Immature natural killer cell (primary cell): ENCODE results near the gene CSRNP3. TPM values are rescaled to one million over a fixed set of nuclear protein-coding genes. Genes with fewer than 3 reads are reported as not detected.

Experiments
- DNase-seq, 3 donors: peaks; one replicate each; pipeline ENCODE4 v3.0.0; 2022; ENCODE audit warnings: mixed read lengths in 1 of 3
- H3K27ac Mint-ChIP-seq, 6 donors: one replicate each; pipeline ENCODE4 v1.8.0; 2020; ENCODE audit warnings: mixed read lengths in 6 of 6, mild to moderate bottlenecking in 5 of 6, inconsistent platforms in 4 of 6, moderate library complexity in 3 of 6
- H3K27me3 Mint-ChIP-seq, 3 donors: one replicate each; pipeline ENCODE4 v1.8.0; 2020 to 2021; ENCODE audit warnings: low read depth in 3 of 3, mild to moderate bottlenecking in 3 of 3, mixed read lengths in 3 of 3, moderate library complexity in 3 of 3, inconsistent platforms in 1 of 3
- H3K36me3 Mint-ChIP-seq, 3 donors: one replicate each; pipeline ENCODE4 v1.8.0; 2020; ENCODE audit warnings: mixed read lengths in 3 of 3, inconsistent platforms in 2 of 3, mild to moderate bottlenecking in 2 of 3
- H3K4me1 Mint-ChIP-seq, 2 donors: one replicate each; pipeline ENCODE4 v1.8.0; 2020; ENCODE audit warnings: inconsistent platforms in 2 of 2, mild to moderate bottlenecking in 2 of 2, mixed read lengths in 2 of 2, moderate library complexity in 1 of 2
- H3K4me3 Mint-ChIP-seq, 5 donors: one replicate each; pipeline ENCODE4 v1.8.0; 2020; ENCODE audit warnings: mild to moderate bottlenecking in 5 of 5, mixed read lengths in 5 of 5, inconsistent platforms in 3 of 5, moderate library complexity in 3 of 5
- H3K9me3 Mint-ChIP-seq, 6 donors: one replicate each; pipeline ENCODE4 v1.8.0; 2020; ENCODE audit warnings: mild to moderate bottlenecking in 6 of 6, mixed read lengths in 6 of 6, inconsistent platforms in 4 of 6, moderate library complexity in 3 of 6
- polyA plus RNA-seq, 3 donors: library from polyadenylated mRNA; unstranded; fragments of 300-500 nt; fragmentation: Illumina TruSeq; gene quantifications; one replicate each; pipeline ENCODE4 v1.2.3, GENCODE V29; 2021

CSRNP3 gene
- polyA plus RNA-seq, 3 donors from 2014 or later: not detected

GRCh38 chr2:165450156-165450555, 19.3 kb upstream of the CSRNP3 start:
- Mint-ChIP-seq H3K9me3 (peaks cover 0 to 4% (median 0%) of the 10 kb centered on the region in 6 donors), H3K36me3 (no peaks in the 10 kb centered on the region), H3K4me1 (peaks cover 19 to 25% of the 10 kb centered on the region in 2 donors), H3K27me3 (peaks cover 0 to 1% (median 0%) of the 10 kb centered on the region in 3 donors), H3K4me3 (no peak overlapping the region), H3K27ac (no peak overlapping the region)
- DNase-seq: no peak

GRCh38 chr2:165452327-165452726, 17.2 kb upstream of the CSRNP3 start:
- peaks cover 0 to 2% (median 0%) of the 10 kb centered on the region in 3 donors for H3K27me3 Mint-ChIP-seq
- no peak for DNase-seq
- no peak overlapping the region for H3K27ac Mint-ChIP-seq
- H3K9me3 Mint-ChIP-seq: peaks cover 0 to 3% (median 1%) of the 10 kb centered on the region in 6 donors
- H3K36me3 Mint-ChIP-seq: no peaks in the 10 kb centered on the region
- H3K4me1 Mint-ChIP-seq: peaks cover 19 to 25% of the 10 kb centered on the region in 2 donors
- H3K4me3 Mint-ChIP-seq: no peak overlapping the region

- Mint-ChIP-seq H3K27ac (peak overlapping the region in 4 of 6 donors; percentile 31 to 75 (median 54)), H3K27me3 (peaks cover 0 to 4% (median 2%) of the 10 kb centered on the region in 3 donors), H3K36me3 (no peaks in the 10 kb centered on the region), H3K9me3 (peaks cover 0 to 3% (median 1%) of the 10 kb centered on the region in 6 donors), H3K4me3 (peak overlapping the region in 1 of 5 donors; percentile 48), H3K4me1 (peaks cover 19 to 25% of the 10 kb centered on the region in 2 donors)
- no peak for DNase-seq
Measured at GRCh38 chr2:165453561-165454094, 15.9 kb upstream of the CSRNP3 start.

GRCh38 chr2:165454905-165455304, 14.6 kb upstream of the CSRNP3 start:
- no peak overlapping the region for H3K27ac Mint-ChIP-seq
- H3K4me3 Mint-ChIP-seq: no peak overlapping the region
- DNase-seq: no peak
- H3K36me3 Mint-ChIP-seq: no peaks in the 10 kb centered on the region
- peaks cover 20 to 31% of the 10 kb centered on the region in 2 donors for H3K4me1 Mint-ChIP-seq
- peaks cover 0 to 7% (median 2%) of the 10 kb centered on the region in 3 donors for H3K27me3 Mint-ChIP-seq
- peaks cover 0 to 3% (median 1%) of the 10 kb centered on the region in 6 donors for H3K9me3 Mint-ChIP-seq

- Mint-ChIP-seq H3K9me3 (peaks cover 0 to 3% (median 1%) of the 10 kb centered on the region in 6 donors), H3K27me3 (peaks cover 0 to 9% (median 2%) of the 10 kb centered on the region in 3 donors), H3K36me3 (no peaks in the 10 kb centered on the region), H3K27ac (no peak overlapping the region), H3K4me1 (peaks cover 16 to 25% of the 10 kb centered on the region in 2 donors), H3K4me3 (no peak overlapping the region)
- no peak for DNase-seq
Measured at GRCh38 chr2:165456027-165456426, 13.5 kb upstream of the CSRNP3 start.

- no peak for DNase-seq
- no peaks in the 10 kb centered on the region for H3K36me3 Mint-ChIP-seq
- H3K4me3 Mint-ChIP-seq: no peak overlapping the region
- H3K27me3 Mint-ChIP-seq: peaks cover 0 to 11% (median 0%) of the 10 kb centered on the region in 3 donors
- peaks cover 0 to 2% (median 0%) of the 10 kb centered on the region in 6 donors for H3K9me3 Mint-ChIP-seq
- H3K4me1 Mint-ChIP-seq: peaks cover 1 to 7% of the 10 kb centered on the region in 2 donors
- no peak overlapping the region for H3K27ac Mint-ChIP-seq
Measured at GRCh38 chr2:165462443-165462842, 7.1 kb upstream of the CSRNP3 start.

GRCh38 chr2:165466386-165466785, 3.1 kb upstream of the CSRNP3 start:
- Mint-ChIP-seq H3K4me3 (no peak overlapping the region), H3K4me1 (no peaks in the 10 kb centered on the region), H3K27me3 (peaks cover 0 to 6% (median 4%) of the 10 kb centered on the region in 3 donors), H3K27ac (no peak overlapping the region), H3K36me3 (no peaks in the 10 kb centered on the region), H3K9me3 (peaks cover 0 to 2% (median 0%) of the 10 kb centered on the region in 6 donors)
- DNase-seq: no peak

GRCh38 chr2:165467921-165468320, 1.6 kb upstream of the CSRNP3 start:
- H3K4me1 Mint-ChIP-seq: no peaks in the 10 kb centered on the region
- H3K36me3 Mint-ChIP-seq: no peaks in the 10 kb centered on the region
- H3K27ac Mint-ChIP-seq: no peak overlapping the region
- no peak overlapping the region for H3K4me3 Mint-ChIP-seq
- H3K9me3 Mint-ChIP-seq: no peaks in the 10 kb centered on the region
- peaks cover 0 to 6% (median 4%) of the 10 kb centered on the region in 3 donors for H3K27me3 Mint-ChIP-seq
- DNase-seq: no peak

- H3K9me3 Mint-ChIP-seq: no peaks in the 10 kb centered on the region
- H3K27ac Mint-ChIP-seq: no peak overlapping the region
- no peaks in the 10 kb centered on the region for H3K36me3 Mint-ChIP-seq
- H3K4me3 Mint-ChIP-seq: no peak overlapping the region
- no peak for DNase-seq
- H3K27me3 Mint-ChIP-seq: peaks cover 0 to 6% (median 4%) of the 10 kb centered on the region in 3 donors
- no peaks in the 10 kb centered on the region for H3K4me1 Mint-ChIP-seq
Measured at GRCh38 chr2:165470361-165470760, 863 bp downstream of the CSRNP3 start.

- no peaks in the 10 kb centered on the region for H3K4me1 Mint-ChIP-seq
- no peaks in the 10 kb centered on the region for H3K36me3 Mint-ChIP-seq
- no peak for DNase-seq
- H3K27ac Mint-ChIP-seq: peak overlapping the region in 1 of 6 donors; percentile 3
- no peak overlapping the region for H3K4me3 Mint-ChIP-seq
- H3K27me3 Mint-ChIP-seq: peaks cover 0 to 4% (median 4%) of the 10 kb centered on the region in 3 donors
- H3K9me3 Mint-ChIP-seq: no peaks in the 10 kb centered on the region
Measured at GRCh38 chr2:165471349-165471950, 2.0 kb downstream of the CSRNP3 start.

- Mint-ChIP-seq H3K27ac (no peak overlapping the region), H3K36me3 (no peaks in the 10 kb centered on the region), H3K9me3 (no peaks in the 10 kb centered on the region), H3K27me3 (peaks cover 0 to 4% (median 4%) of the 10 kb centered on the region in 3 donors), H3K4me3 (no peak overlapping the region), H3K4me1 (no peaks in the 10 kb centered on the region)
- no peak for DNase-seq
Measured at GRCh38 chr2:165472922-165473321, 3.4 kb downstream of the CSRNP3 start.

GRCh38 chr2:165474619-165475276, 5.2 kb downstream of the CSRNP3 start:
- no peak for DNase-seq
- Mint-ChIP-seq H3K36me3 (no peaks in the 10 kb centered on the region), H3K4me1 (no peaks in the 10 kb centered on the region), H3K27ac (no peak overlapping the region), H3K9me3 (no peaks in the 10 kb centered on the region), H3K4me3 (no peak overlapping the region), H3K27me3 (no peaks in the 10 kb centered on the region)

GRCh38 chr2:165475277-165476004, 5.9 kb downstream of the CSRNP3 start:
- no peaks in the 10 kb centered on the region for H3K4me1 Mint-ChIP-seq
- H3K4me3 Mint-ChIP-seq: no peak overlapping the region
- no peak for DNase-seq
- H3K27ac Mint-ChIP-seq: no peak overlapping the region
- no peaks in the 10 kb centered on the region for H3K9me3 Mint-ChIP-seq
- H3K27me3 Mint-ChIP-seq: no peaks in the 10 kb centered on the region
- no peaks in the 10 kb centered on the region for H3K36me3 Mint-ChIP-seq

GRCh38 chr2:165479856-165480255, 10.4 kb downstream of the CSRNP3 start:
- Mint-ChIP-seq H3K27ac (no peak overlapping the region), H3K4me3 (no peak overlapping the region), H3K27me3 (peaks cover 0 to 2% (median 0%) of the 10 kb centered on the region in 3 donors), H3K4me1 (no peaks in the 10 kb centered on the region), H3K36me3 (no peaks in the 10 kb centered on the region), H3K9me3 (no peaks in the 10 kb centered on the region)
- no peak for DNase-seq
